NCI-H1436 treated with DMSO at 0.1 percent for 48 hours (cell line): ENCODE results near the gene SUPT5H.
"Not testable (repeated sequence)": the region's sequence is repeated elsewhere in the genome, so short reads cannot be mapped to it uniquely, and the experiment has no call there.

ENCODE experiments used
- DNase-seq: peaks from one replicate; lab custom pipeline; 2025; lab: John Stamatoyannopoulos, UW

Gene SUPT5H

GRCh38 chr19:39465956-39466747 is 20.8 kb downstream of the SUPT5H start:
- DNase-seq: no peak

- DNase-seq: no peak
Measured at GRCh38 chr19:39467941-39468340, 22.6 kb downstream of the SUPT5H start.

GRCh38 chr19:39469036-39469435 is 23.7 kb downstream of the SUPT5H start:
- DNase-seq: no peak

- no peak for DNase-seq
Measured at GRCh38 chr19:39469567-39469966, 24.2 kb downstream of the SUPT5H start.

- DNase-seq: no peak
Measured at GRCh38 chr19:39470724-39471339, 25.4 kb downstream of the SUPT5H start.

GRCh38 chr19:39471756-39472536 is 26.6 kb downstream of the SUPT5H start:
- DNase-seq: no peak

- no peak for DNase-seq
Measured at GRCh38 chr19:39472746-39473442, 27.5 kb downstream of the SUPT5H start.

GRCh38 chr19:39473443-39473960 is 28.1 kb downstream of the SUPT5H start:
- no peak for DNase-seq

- DNase-seq: no peak
Measured at GRCh38 chr19:39474139-39474620, 28.8 kb downstream of the SUPT5H start.

- no peak for DNase-seq
Measured at GRCh38 chr19:39475748-39476147, 30.4 kb downstream of the SUPT5H start.

GRCh38 chr19:39479319-39479801 is 34.0 kb downstream of the SUPT5H start:
- not testable (repeated sequence) for DNase-seq

- DNase-seq: no peak
Measured at GRCh38 chr19:39479916-39480315, 34.5 kb downstream of the SUPT5H start.

GRCh38 chr19:39480337-39481228 is 35.2 kb downstream of the SUPT5H start, which contains the start of gene TIMM50:
Gene TIMM50, plus strand, starts transcription at chr19:39480838. Its CDS starts 16 bp downstream, at chr19:39480854.
- peak; percentile 74 for DNase-seq

- no peak for DNase-seq
Measured at GRCh38 chr19:39481229-39481545, 35.8 kb downstream of the SUPT5H start.

GRCh38 chr19:39481676-39482075 is 36.3 kb downstream of the SUPT5H start:
- DNase-seq: no peak

- no peak for DNase-seq
Measured at GRCh38 chr19:39483141-39483540, 37.8 kb downstream of the SUPT5H start.

- DNase-seq: no peak
Measured at GRCh38 chr19:39489756-39490155, 44.4 kb downstream of the SUPT5H start.

- no peak for DNase-seq
Measured at GRCh38 chr19:39492225-39492624, 46.8 kb downstream of the SUPT5H start.

- no peak for DNase-seq
Measured at GRCh38 chr19:39492788-39493187, 47.4 kb downstream of the SUPT5H start.

- no peak for DNase-seq
Measured at GRCh38 chr19:39494661-39495060, 49.3 kb downstream of the SUPT5H start.

- DNase-seq: no peak
Measured at GRCh38 chr19:39496063-39496462, 50.7 kb downstream of the SUPT5H start.
